SK-N-MC (cell line): ENCODE measurements around the gene FOSL2.

Experiments used
- EZH2 ChIP-seq: fragments of 200-600 bp; sonication (generic); IDR thresholded peaks from one replicate; pipeline ENCODE4 v1.6.1; 2017; ENCODE audit warnings: antibody characterized with exemption
- FOXP2 ChIP-seq: optimal IDR thresholded peaks from 2 replicates; pipeline ENCODE3; 2011; ENCODE audit warnings: mild to moderate bottlenecking, moderate library complexity; ENCODE audit not compliant: insufficient read depth; ENCODE audit errors: extremely low read length, control extremely low read depth
- POLR2AphosphoS5 ChIP-seq: IDR thresholded peaks from 2 replicates; pipeline ENCODE4 v1.6.1; 2012; ENCODE audit warnings: mild to moderate bottlenecking, low read depth, low read length, borderline replicate concordance

- TF ChIP-seq POLR2AphosphoS5 (no peak), EZH2 (no peak), FOXP2 (no peak)
Measured at GRCh38 chr2:28461056-28461455, 68.4 kb downstream of the FOSL2 start.
